Breast epithelium (tissue), 4 donors: ENCODE data around the gene ZSWIM2. TPM values are rescaled to one million over a fixed set of nuclear protein-coding genes. Genes with fewer than 3 reads are reported as not detected.
"Not testable (repeated sequence)": the region's sequence is repeated elsewhere in the genome, so short reads cannot be mapped to it uniquely, and the experiment has no call there.

Experiments
- DNase-seq, 2 donors: peaks; one replicate each; pipeline ENCODE4 v3.0.0-alpha.2; 2019; ENCODE audit warnings: low spot score in 2 of 2
- H3K27ac ChIP-seq, 2 donors: fragments of 200-600 bp; sonication (generic) in 1 of 2; one replicate each; pipeline ENCODE4 v1.5.1; 2016 to 2019; ENCODE audit warnings: mild to moderate bottlenecking in 1 of 2
- H3K27me3 ChIP-seq, 2 donors: fragments of 200-600 bp; sonication (generic) in 1 of 2; one replicate each; pipeline versions ENCODE4 v1.5.1 to v1.6.0; 2017 to 2019; ENCODE audit warnings: control low read depth in 1 of 2, mild to moderate bottlenecking in 1 of 2
- H3K36me3 ChIP-seq: fragments of 200-600 bp; one replicate; pipeline ENCODE4 v1.5.1; 2019
- H3K4me1 ChIP-seq, 2 donors: fragments of 200-600 bp; sonication (generic); one replicate each; pipeline ENCODE4 v1.5.1; 2016 to 2019; ENCODE audit warnings: control low read depth in 1 of 2
- H3K4me3 ChIP-seq, 3 donors: fragments of 200-600 bp; sonication (generic); 1 replicate in 2 of 3; 2 replicates in 1 of 3; pipeline ENCODE4 v1.5.1; 2016 to 2019; ENCODE audit warnings: mild to moderate bottlenecking in 3 of 3, moderate library complexity in 2 of 3
- H3K9me3 ChIP-seq, 2 donors: fragments of 200-600 bp; sonication (generic) in 1 of 2; one replicate each; pipeline ENCODE4 v1.5.1; 2016 to 2019; ENCODE audit warnings: control low read depth in 1 of 2
- POLR2A ChIP-seq: fragments of 450-650 bp; IDR thresholded peaks from one replicate; pipeline ENCODE4 v1.6.1; 2016; ENCODE audit warnings: antibody characterized with exemption, mild to moderate bottlenecking, moderate library complexity
- POLR2AphosphoS5 ChIP-seq, 3 donors: sonication (generic); formaldehyde crosslinking; IDR thresholded peaks; one replicate each; pipeline ENCODE4 v1.6.1; 2017; ENCODE audit warnings: antibody characterized with exemption in 3 of 3
- intact Hi-C: fragments of 100-400 bp; cut with DNase I; formaldehyde crosslinking; loops from one replicate; pipeline ENCODE4 v1.15.1; 2023; ENCODE audit warnings: low total_unique reads
- total RNA-seq, 3 donors: library from RNA; depleted of rRNA; stranded (reverse); fragments of >200 nt; gene quantifications; one replicate each; pipeline ENCODE4 v1.1.0, GENCODE V29; 2016
- TF ChIP-seq, protein P1 (sequence below), 3 donors: fragments of 450-650 bp; IDR thresholded peaks; one replicate each; pipeline ENCODE4 v1.5.1; 2016 to 2017; ENCODE audit warnings: antibody characterized with exemption in 3 of 3, mild to moderate bottlenecking in 3 of 3, moderate library complexity in 3 of 3

Gene ZSWIM2, protein sequence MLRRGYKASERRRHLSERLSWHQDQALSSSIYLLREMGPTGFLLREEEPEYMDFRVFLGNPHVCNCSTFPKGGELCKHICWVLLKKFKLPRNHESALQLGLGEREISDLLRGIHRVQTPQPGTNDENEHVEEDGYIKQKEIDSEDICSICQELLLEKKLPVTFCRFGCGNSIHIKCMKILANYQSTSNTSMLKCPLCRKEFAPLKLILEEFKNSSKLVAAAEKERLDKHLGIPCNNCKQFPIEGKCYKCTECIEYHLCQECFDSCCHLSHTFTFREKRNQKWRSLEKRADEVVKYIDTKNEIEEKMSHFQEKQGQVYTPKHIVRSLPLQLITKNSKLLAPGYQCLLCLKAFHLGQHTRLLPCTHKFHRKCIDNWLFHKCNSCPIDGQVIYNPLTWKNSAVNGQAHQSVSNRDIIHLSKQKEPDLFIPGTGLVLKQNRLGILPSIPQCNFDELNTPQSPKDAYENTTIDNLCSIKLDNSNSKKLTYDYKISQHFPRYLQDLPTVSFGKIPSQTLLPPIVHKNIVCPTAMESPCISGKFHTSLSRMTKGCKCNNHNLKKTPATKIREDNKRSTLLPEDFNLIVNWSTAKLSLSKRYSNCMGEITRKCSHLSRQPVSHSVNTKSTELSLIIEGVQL
- under 1 TPM in 1 of 3 donors, not detected in 2; 0.32 TPM for total RNA-seq

DNA sequence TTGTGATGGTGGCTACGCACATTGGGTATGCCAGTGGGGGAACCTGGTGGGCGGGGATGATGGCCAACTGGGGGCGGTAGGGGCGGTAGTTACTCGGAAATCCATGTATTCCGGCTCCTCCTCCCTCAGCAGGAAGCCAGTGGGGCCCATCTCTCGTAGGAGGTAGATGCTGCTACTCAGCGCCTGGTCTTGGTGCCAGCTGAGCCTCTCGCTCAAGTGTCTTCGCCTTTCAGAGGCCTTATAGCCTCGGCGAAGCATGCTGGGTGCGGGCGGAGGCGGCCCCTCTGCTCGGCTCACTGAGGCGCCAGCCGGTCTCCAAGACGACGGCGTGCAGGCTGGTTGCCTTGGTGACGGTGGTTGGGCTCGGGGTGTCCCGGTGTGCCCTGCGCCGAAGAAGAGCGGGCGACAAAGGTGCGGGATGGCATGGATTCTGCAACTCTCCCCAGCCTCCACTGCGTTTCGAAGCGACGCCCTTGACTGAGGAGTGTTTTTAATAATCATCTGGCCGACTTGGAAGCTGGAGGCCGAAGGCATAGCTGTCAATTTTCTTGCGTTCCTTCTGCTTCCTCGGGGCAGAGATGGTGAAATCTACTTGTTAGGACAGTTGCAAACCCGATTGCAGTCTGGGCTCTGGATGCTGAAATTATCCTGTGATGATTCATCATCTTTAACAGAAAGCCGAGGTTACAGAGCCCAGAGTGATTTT lies at the start of gene ZSWIM2:
ZSWIM2 (minus strand) TSS at position 298 of the 706 bp plus-strand sequence; CDS start at position 258, 40 bp downstream.
- intact Hi-C loops = no loop called here
- H3K27ac ChIP-seq = peak within 1 kb of the TSS in 1 of 2 donors; percentile 61
- H3K27me3 ChIP-seq = no peaks in the 10 kb centered on the region
- peak within 1 kb of the TSS; percentile 42 to 72 (median 46) for H3K4me3 ChIP-seq
- H3K36me3 ChIP-seq = no peaks in the 10 kb centered on the region
- TF ChIP-seq, protein P1, sequence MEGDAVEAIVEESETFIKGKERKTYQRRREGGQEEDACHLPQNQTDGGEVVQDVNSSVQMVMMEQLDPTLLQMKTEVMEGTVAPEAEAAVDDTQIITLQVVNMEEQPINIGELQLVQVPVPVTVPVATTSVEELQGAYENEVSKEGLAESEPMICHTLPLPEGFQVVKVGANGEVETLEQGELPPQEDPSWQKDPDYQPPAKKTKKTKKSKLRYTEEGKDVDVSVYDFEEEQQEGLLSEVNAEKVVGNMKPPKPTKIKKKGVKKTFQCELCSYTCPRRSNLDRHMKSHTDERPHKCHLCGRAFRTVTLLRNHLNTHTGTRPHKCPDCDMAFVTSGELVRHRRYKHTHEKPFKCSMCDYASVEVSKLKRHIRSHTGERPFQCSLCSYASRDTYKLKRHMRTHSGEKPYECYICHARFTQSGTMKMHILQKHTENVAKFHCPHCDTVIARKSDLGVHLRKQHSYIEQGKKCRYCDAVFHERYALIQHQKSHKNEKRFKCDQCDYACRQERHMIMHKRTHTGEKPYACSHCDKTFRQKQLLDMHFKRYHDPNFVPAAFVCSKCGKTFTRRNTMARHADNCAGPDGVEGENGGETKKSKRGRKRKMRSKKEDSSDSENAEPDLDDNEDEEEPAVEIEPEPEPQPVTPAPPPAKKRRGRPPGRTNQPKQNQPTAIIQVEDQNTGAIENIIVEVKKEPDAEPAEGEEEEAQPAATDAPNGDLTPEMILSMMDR (IDR thresholded peaks at IDR 0.05) = no peak
- TF ChIP-seq POLR2AphosphoS5 (IDR thresholded peaks at IDR 0.05) = no peak
- no peaks in the 10 kb centered on the region for H3K4me1 ChIP-seq
- H3K9me3 ChIP-seq = no peaks in the 10 kb centered on the region
- no peak for DNase-seq

DNA sequence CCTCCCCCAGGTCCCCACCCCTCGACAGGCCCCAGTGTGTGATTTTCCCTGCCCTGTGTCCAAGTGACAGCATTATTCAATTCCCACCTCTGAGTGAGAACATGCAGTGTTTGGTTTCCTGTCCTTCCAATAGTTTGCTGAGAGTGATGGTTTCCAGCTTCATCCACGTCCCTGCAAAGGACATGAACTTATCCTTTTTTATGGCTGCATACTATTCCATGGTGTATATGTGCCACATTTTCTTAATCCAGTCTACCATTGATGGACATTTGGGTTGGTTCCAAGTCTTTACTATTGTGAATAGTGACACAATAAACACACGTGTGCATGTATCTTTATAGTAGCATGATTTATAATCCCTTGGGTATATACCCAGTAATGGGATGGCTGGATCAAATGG lies 47.2 kb upstream of the ZSWIM2 start:
- H3K27me3 ChIP-seq, DNase-seq, intact Hi-C loops, H3K4me3 ChIP-seq, H3K27ac ChIP-seq, H3K4me1 ChIP-seq, H3K9me3 ChIP-seq, H3K36me3 ChIP-seq: not testable (repeated sequence)

DNA sequence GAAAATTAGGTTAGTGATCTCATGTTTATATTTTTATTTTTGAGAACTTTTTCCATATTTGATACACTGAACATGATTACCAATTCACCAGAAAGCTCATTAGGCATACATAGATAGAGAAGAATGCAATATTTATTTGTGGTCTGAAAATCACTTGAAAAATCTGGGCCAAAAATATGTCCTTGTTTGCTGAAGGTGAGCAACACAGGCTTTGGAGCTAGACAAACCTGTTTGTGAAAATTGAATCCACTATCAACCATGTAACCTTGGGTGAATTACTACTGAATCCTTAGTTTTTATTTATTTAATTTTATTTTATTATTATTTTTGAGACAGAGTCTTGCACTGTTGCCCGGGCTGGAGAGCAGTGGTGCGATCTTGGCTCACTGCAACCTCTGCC lies 46.5 kb upstream of the ZSWIM2 start:
- no peak for DNase-seq
- Histone ChIP-seq H3K27me3 (no peaks in the 10 kb centered on the region), H3K27ac (no peak overlapping the region), H3K9me3 (no peaks in the 10 kb centered on the region), H3K4me1 (no peaks in the 10 kb centered on the region), H3K4me3 (no peak overlapping the region), H3K36me3 (no peaks in the 10 kb centered on the region)
- intact Hi-C loops = no loop called here
- no peak for TF ChIP-seq POLR2AphosphoS5 (IDR thresholded peaks at IDR 0.05)

DNA sequence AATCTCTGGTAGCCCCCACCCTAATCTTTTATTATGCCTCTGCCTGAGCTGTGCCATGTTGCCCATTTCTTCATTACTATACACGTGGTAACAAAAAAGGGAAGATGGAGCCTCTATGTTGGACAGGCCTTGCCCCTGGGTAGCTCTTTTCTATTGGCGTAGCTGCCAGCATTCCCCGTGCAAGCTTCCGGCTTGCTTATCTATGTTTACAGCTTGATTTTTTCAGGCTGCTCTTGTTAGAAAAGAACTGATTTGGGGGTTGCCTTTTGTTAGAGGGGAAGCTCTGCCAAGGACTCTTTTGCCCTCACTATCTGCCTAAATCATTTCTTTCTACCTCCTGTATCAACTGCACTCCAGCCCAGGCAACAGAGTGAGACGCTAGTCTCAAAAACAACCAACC lies 45.5 kb upstream of the ZSWIM2 start:
- no peaks in the 10 kb centered on the region for H3K4me1 ChIP-seq
- no peaks in the 10 kb centered on the region for H3K36me3 ChIP-seq
- no peak overlapping the region for H3K27ac ChIP-seq
- TF ChIP-seq, protein P1 (IDR thresholded peaks at IDR 0.05) = no peak
- no peak for TF ChIP-seq POLR2A
- TF ChIP-seq POLR2AphosphoS5 (IDR thresholded peaks at IDR 0.05) = no peak
- no peak overlapping the region for H3K4me3 ChIP-seq
- intact Hi-C loops = no loop called here
- H3K27me3 ChIP-seq = no peaks in the 10 kb centered on the region
- no peak for DNase-seq
- H3K9me3 ChIP-seq = no peaks in the 10 kb centered on the region

DNA sequence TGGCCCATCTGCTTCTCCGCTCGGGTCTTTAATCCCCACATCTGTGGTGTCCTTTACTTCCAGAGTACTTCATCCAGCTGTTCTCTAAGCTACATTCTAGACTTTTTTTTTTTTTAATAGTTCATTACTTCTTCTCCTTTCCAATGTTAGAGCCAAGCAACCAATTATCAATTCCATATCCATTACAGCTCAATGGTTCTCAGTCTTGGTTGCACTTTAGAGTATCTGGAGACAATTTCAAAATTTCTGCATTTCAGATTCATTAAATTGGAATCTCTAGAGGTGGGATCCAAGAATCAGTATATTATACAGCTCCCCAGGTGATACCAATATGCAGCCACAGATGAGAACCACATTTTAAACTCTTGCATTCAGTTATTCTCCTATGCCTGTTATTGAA lies 43.9 kb upstream of the ZSWIM2 start:
- TF ChIP-seq, protein P1 (IDR thresholded peaks at IDR 0.05) = no peak
- no peak for TF ChIP-seq POLR2A
- no peak for TF ChIP-seq POLR2AphosphoS5 (IDR thresholded peaks at IDR 0.05)
- no peak overlapping the region for H3K4me3 ChIP-seq
- no peak overlapping the region for H3K27ac ChIP-seq
- no peaks in the 10 kb centered on the region for H3K27me3 ChIP-seq
- intact Hi-C loops = no loop called here
- H3K9me3 ChIP-seq = no peaks in the 10 kb centered on the region
- H3K36me3 ChIP-seq = no peaks in the 10 kb centered on the region
- H3K4me1 ChIP-seq = no peaks in the 10 kb centered on the region
- no peak for DNase-seq

DNA sequence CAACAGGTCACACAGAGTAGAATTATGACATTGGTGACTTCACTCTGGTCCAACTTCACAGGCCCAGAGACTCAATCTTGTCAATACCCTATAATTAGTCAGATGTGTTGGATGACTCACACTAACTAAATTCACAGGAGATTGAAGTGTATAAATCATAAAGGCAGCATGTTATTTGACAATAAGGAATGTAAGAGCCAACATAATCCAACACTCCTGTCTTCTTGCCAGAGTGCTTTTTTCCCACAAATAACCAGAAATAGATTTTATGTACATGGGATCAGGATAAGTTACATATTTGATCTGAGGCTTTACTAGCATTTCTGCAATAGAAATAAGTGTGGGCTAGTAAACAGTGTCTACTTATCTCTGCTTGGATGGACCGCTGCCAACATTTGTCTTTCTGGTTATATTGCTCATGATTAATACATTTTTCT lies 42.2 kb upstream of the ZSWIM2 start:
- H3K9me3 ChIP-seq = no peaks in the 10 kb centered on the region
- no peaks in the 10 kb centered on the region for H3K36me3 ChIP-seq
- H3K27me3 ChIP-seq = no peaks in the 10 kb centered on the region
- intact Hi-C loops = no loop called here
- H3K4me3 ChIP-seq = no peak overlapping the region
- no peaks in the 10 kb centered on the region for H3K4me1 ChIP-seq
- TF ChIP-seq POLR2AphosphoS5 (IDR thresholded peaks at IDR 0.05) (no peak), POLR2A (no peak)
- TF ChIP-seq, protein P1 (IDR thresholded peaks at IDR 0.05) = no peak
- H3K27ac ChIP-seq = no peak overlapping the region
- DNase-seq = no peak
